DOHH2 (cell line): Measurements from ENCODE around the gene CCNC.

Experiments used
- H3F3A ChIP-seq: fragments of 200-600 bp; sonication (generic), shearing (Covaris generic); 2 replicates; pipeline ENCODE4 v1.6.0; 2016; ENCODE audit warnings: antibody characterized with exemption, mild to moderate bottlenecking; ENCODE audit not compliant: control insufficient read depth, insufficient read depth
- H3K27ac ChIP-seq: fragments of 200-600 bp; sonication (generic); 2 replicates; pipeline ENCODE4 v1.5.1; 2014; ENCODE audit warnings: low read depth, mild to moderate bottlenecking, low read length, moderate library complexity
- H3K27me3 ChIP-seq: fragments of 200-600 bp; sonication (generic); 2 replicates; pipeline ENCODE4 v1.6.1; 2014; ENCODE audit warnings: mild to moderate bottlenecking, low read length, mixed read lengths; ENCODE audit not compliant: control insufficient read depth
- H3K36me3 ChIP-seq: fragments of 200-600 bp; sonication (generic); 2 replicates; pipeline ENCODE4 v1.6.1; 2014; ENCODE audit warnings: mild to moderate bottlenecking, low read length, moderate library complexity, mixed read lengths; ENCODE audit not compliant: control insufficient read depth
- H3K4me1 ChIP-seq: fragments of 200-600 bp; sonication (generic); 2 replicates; pipeline ENCODE4 v1.6.1; 2014; ENCODE audit warnings: mild to moderate bottlenecking, low read length, mixed read lengths; ENCODE audit not compliant: control insufficient read depth
- H3K4me2 ChIP-seq: fragments of 200-600 bp; sonication (generic); 2 replicates; pipeline ENCODE4 v1.6.0; 2014; ENCODE audit warnings: mild to moderate bottlenecking, low read length, moderate library complexity
- H3K4me3 ChIP-seq: fragments of 200-600 bp; sonication (generic); 2 replicates; pipeline ENCODE4 v1.5.1; 2014; ENCODE audit warnings: mild to moderate bottlenecking, low read length, mixed read lengths
- H3K79me2 ChIP-seq: fragments of 200-600 bp; sonication (generic); 2 replicates; pipeline ENCODE4 v1.6.1; 2014; ENCODE audit warnings: mild to moderate bottlenecking, low read length, mixed read lengths; ENCODE audit not compliant: control insufficient read depth
- H3K9me2 ChIP-seq: fragments of 200-600 bp; sonication (generic); replicated peaks from 2 replicates; pipeline ENCODE4 v1.6.1; 2014; ENCODE audit warnings: mild to moderate bottlenecking, low read length, mixed read lengths; ENCODE audit not compliant: control insufficient read depth
- H3K9me3 ChIP-seq: fragments of 200-600 bp; sonication (generic); 2 replicates; pipeline ENCODE4 v1.6.1; 2014; ENCODE audit warnings: antibody characterized with exemption, low read length, mixed read lengths; ENCODE audit not compliant: control insufficient read depth, insufficient read depth
- H4K20me1 ChIP-seq: fragments of 200-600 bp; sonication (generic); 2 replicates; pipeline ENCODE4 v1.6.0; 2014; ENCODE audit warnings: low read depth, mild to moderate bottlenecking, antibody characterized with exemption, low read length, moderate library complexity; ENCODE audit not compliant: control insufficient read depth, insufficient read depth
- EZH2phosphoT487 ChIP-seq: fragments of 200-600 bp; sonication (generic); IDR thresholded peaks from 2 replicates; pipeline ENCODE4 v1.6.1; 2017; ENCODE audit warnings: borderline replicate concordance, mild to moderate bottlenecking, antibody characterized with exemption, low read length, moderate library complexity, mixed read lengths
- TF ChIP-seq, protein P1 (sequence below): fragments of 200-600 bp; sonication (generic); IDR thresholded peaks from one replicate; pipeline ENCODE4 v1.5.1; 2014; ENCODE audit warnings: antibody characterized with exemption, mild to moderate bottlenecking, low read depth, low read length; ENCODE audit not compliant: poor library complexity, severe bottlenecking

The CCNC gene

DNA sequence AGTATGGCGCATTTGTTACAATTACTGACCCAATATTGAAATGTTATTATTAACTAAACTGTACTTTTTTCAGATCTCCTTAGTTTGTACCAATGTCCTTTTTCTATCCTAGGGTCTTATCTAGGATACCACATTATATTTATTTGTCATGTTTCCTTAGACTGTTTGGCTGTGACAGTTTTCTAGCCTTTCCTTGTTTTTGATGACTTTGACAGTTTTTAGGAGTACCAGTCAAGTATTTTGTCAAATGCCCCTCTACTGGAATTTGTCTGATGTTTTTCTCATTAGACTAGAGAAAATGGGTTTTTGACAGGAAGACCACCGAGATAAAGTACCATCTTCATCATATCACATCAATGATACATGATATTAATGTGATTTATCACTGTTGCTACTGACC lies 14.6 kb downstream of the CCNC start:
- TF ChIP-seq EZH2phosphoT487, result no peak
- TF ChIP-seq, protein P1, sequence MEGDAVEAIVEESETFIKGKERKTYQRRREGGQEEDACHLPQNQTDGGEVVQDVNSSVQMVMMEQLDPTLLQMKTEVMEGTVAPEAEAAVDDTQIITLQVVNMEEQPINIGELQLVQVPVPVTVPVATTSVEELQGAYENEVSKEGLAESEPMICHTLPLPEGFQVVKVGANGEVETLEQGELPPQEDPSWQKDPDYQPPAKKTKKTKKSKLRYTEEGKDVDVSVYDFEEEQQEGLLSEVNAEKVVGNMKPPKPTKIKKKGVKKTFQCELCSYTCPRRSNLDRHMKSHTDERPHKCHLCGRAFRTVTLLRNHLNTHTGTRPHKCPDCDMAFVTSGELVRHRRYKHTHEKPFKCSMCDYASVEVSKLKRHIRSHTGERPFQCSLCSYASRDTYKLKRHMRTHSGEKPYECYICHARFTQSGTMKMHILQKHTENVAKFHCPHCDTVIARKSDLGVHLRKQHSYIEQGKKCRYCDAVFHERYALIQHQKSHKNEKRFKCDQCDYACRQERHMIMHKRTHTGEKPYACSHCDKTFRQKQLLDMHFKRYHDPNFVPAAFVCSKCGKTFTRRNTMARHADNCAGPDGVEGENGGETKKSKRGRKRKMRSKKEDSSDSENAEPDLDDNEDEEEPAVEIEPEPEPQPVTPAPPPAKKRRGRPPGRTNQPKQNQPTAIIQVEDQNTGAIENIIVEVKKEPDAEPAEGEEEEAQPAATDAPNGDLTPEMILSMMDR, result no peak
- no peak overlapping the region for H3K4me3 ChIP-seq
- H3K9me3 ChIP-seq, result no peaks in the 10 kb centered on the region
- H3K27ac ChIP-seq, result no peak overlapping the region
- H3K79me2 ChIP-seq, result no peaks in the 10 kb centered on the region
- H3K4me2 ChIP-seq, result no peak overlapping the region
- H3K4me1 ChIP-seq, result no peaks in the 10 kb centered on the region
- H3K9me2 ChIP-seq, result no peaks in the 10 kb centered on the region
- peaks cover 79% of the 10 kb centered on the region for H3K36me3 ChIP-seq
- H3F3A ChIP-seq, result no peaks in the 10 kb centered on the region; the same call in 1 of the 2 replicates
- H4K20me1 ChIP-seq, result no peaks in the 10 kb centered on the region
- no peaks in the 10 kb centered on the region for H3K27me3 ChIP-seq

DNA sequence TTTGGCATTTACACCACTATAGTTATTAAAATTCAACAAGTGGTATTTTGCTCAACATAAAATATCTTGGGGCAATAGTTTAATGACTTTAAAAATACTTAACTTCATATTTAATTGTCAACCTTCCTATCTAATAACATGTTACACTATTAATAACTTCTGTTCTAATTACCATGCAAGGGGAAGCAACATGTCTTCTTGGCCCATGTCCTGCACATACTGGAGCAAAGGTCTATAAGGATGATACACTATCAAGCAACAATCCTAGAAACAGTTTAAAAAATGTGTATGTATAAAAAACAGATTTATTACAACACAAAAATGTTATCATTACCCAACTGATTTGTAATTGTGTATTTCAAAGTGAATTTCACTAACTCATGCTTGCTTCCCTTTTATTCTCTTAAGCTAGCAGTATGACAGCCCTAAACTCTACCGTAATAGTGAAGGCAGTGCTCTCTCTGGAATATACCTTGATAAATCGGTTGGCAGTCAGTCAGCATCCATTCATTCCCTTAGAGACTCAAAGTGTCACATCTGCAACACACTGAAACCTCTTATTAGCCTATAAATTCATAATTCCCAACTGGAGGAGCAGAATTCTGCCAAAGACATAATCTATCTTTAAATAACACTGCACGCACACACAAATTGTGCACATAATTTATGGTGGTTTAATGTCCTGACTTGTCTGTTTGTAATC lies 18.3 kb downstream of the CCNC start:
- H4K20me1 ChIP-seq, result no peaks in the 10 kb centered on the region
- no peaks in the 10 kb centered on the region; the same call in 1 of the 2 replicates for H3F3A ChIP-seq
- no peaks in the 10 kb centered on the region for H3K27me3 ChIP-seq
- H3K4me1 ChIP-seq, result no peaks in the 10 kb centered on the region
- no peak overlapping the region for H3K4me2 ChIP-seq
- no peaks in the 10 kb centered on the region for H3K9me3 ChIP-seq
- no peaks in the 10 kb centered on the region for H3K79me2 ChIP-seq
- peaks cover 74% of the 10 kb centered on the region for H3K36me3 ChIP-seq
- H3K9me2 ChIP-seq, result no peaks in the 10 kb centered on the region
- H3K27ac ChIP-seq, result no peak overlapping the region
- no peak overlapping the region for H3K4me3 ChIP-seq
- no peak for TF ChIP-seq EZH2phosphoT487
- TF ChIP-seq, protein P1, result no peak

DNA sequence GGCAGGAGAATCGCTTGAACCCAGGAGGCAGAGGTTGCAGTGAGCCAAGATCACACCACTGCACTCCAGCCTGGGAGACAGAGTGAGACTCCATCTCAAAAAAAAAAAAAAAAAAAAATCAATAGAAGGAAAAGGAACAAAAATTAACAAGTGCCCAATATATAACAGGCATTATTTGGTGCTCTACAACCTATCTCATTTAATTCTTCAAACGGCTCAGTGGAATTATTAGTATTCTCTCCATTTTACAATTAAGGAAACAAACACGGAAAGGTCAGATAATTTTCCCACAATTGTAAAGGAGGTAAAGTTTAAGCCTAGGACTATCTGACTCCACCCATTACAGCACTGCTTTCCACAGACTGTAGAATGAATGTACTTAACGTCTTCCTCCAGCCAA lies 19.8 kb downstream of the CCNC start:
- Histone ChIP-seq H3K9me3 (no peaks in the 10 kb centered on the region), H3K9me2 (no peaks in the 10 kb centered on the region), H3K27me3 (no peaks in the 10 kb centered on the region), H3K4me1 (no peaks in the 10 kb centered on the region), H3K79me2 (no peaks in the 10 kb centered on the region), H3K36me3 (peaks cover 76% of the 10 kb centered on the region), H3K4me3 (no peak overlapping the region), H3K4me2 (no peak overlapping the region), H3K27ac (no peak overlapping the region), H3F3A (no peaks in the 10 kb centered on the region; the same call in 1 of the 2 replicates), H4K20me1 (no peaks in the 10 kb centered on the region)
- TF ChIP-seq, protein P1, result no peak
- no peak for TF ChIP-seq EZH2phosphoT487
